ENCODE data around the gene ZNF195. TPM values are rescaled to one million over a fixed set of nuclear protein-coding genes. Genes with fewer than 3 reads are reported as not detected.
"Not testable (repeated sequence)": the region's sequence is repeated elsewhere in the genome, so short reads cannot be mapped to it uniquely, and the experiment has no call there.

ZNF195 gene
- polyA plus RNA-seq, 1 of the 3 experiments (the other 2 are of a cell fraction): 13.2 TPM

DNA sequence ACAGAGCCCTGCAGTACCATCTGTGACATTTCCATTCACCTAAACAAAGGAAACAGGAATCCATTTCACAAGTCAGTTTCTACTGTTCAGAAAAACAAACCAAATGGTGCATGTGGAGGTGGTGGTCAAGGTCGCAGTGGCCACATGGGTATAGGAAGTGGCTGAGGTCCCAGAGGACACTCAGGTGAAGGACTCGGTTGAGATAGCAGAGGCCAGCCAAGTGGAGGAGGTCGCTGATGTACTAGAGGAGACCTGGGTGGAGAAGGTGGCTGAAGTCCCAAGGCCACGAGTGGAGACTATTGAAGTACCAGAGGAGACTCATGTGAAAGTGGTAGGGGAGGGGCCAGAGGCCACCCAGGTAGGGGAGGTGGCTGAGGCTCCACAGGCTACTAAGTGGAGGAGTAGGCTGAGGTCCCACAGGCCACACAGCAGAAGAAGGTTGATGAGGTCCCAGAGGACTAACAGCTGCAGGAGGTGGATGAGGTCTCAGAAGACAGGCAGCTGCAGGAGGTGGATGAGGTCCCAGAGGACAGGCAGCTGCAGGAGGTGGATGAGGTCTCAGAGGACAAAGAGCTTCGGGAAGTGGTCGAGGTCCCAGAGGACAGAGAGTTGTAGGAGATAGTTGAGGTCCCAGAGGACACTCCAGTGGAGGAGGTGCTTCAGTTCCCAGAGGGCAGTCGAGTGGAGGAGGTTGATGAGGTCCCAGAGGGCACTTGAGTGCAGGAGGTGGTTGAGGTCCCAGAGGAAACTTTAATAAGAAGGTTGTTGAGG is 40.2 kb downstream of the ZNF195 start:
- no peak overlapping the region for H3K9ac ChIP-seq
- H3K4me2 ChIP-seq: no peak overlapping the region
- H3K4me3 ChIP-seq (ENCODE audit: low read depth in 2 of 2, low read length in 1 of 2): no peak overlapping the region
- H3K36me3 ChIP-seq (replicated peaks in 1 of 2; ENCODE audit: control insufficient read depth in 1 of 2, insufficient read depth in 2 of 2, low read length in 1 of 2): no peaks in the 10 kb centered on the region
- TF ChIP-seq, protein P1, sequence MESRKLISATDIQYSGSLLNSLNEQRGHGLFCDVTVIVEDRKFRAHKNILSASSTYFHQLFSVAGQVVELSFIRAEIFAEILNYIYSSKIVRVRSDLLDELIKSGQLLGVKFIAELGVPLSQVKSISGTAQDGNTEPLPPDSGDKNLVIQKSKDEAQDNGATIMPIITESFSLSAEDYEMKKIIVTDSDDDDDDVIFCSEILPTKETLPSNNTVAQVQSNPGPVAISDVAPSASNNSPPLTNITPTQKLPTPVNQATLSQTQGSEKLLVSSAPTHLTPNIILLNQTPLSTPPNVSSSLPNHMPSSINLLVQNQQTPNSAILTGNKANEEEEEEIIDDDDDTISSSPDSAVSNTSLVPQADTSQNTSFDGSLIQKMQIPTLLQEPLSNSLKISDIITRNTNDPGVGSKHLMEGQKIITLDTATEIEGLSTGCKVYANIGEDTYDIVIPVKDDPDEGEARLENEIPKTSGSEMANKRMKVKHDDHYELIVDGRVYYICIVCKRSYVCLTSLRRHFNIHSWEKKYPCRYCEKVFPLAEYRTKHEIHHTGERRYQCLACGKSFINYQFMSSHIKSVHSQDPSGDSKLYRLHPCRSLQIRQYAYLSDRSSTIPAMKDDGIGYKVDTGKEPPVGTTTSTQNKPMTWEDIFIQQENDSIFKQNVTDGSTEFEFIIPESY (IDR thresholded peaks at IDR 0.05; ENCODE audit: borderline replicate concordance, low read depth): no peak
- TF ChIP-seq ELF1 (IDR thresholded peaks at IDR 0.05) (no peak), RFX5 (IDR thresholded peaks at IDR 0.05; ENCODE audit: low read length) (no peak), SMC3 (IDR thresholded peaks at IDR 0.05; ENCODE audit: low read depth, low read length) (no peak), POLR2AphosphoS5 (IDR thresholded peaks at IDR 0.05; ENCODE audit: low read depth, low read length) (no peak), FOXM1 (IDR thresholded peaks at IDR 0.05; ENCODE audit: low read depth) (no peak), RCOR1 (IDR thresholded peaks at IDR 0.05; ENCODE audit: low read length) (no peak), FOSL2 (IDR thresholded peaks at IDR 0.05; ENCODE audit: borderline replicate concordance, low read depth) (no peak), FOXJ3 (CRISPR knock-in tag; IDR thresholded peaks at IDR 0.05) (no peak)
- TF ChIP-seq, protein P2, sequence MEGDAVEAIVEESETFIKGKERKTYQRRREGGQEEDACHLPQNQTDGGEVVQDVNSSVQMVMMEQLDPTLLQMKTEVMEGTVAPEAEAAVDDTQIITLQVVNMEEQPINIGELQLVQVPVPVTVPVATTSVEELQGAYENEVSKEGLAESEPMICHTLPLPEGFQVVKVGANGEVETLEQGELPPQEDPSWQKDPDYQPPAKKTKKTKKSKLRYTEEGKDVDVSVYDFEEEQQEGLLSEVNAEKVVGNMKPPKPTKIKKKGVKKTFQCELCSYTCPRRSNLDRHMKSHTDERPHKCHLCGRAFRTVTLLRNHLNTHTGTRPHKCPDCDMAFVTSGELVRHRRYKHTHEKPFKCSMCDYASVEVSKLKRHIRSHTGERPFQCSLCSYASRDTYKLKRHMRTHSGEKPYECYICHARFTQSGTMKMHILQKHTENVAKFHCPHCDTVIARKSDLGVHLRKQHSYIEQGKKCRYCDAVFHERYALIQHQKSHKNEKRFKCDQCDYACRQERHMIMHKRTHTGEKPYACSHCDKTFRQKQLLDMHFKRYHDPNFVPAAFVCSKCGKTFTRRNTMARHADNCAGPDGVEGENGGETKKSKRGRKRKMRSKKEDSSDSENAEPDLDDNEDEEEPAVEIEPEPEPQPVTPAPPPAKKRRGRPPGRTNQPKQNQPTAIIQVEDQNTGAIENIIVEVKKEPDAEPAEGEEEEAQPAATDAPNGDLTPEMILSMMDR (IDR thresholded peaks at IDR 0.05): no peak
- ChIA-PET CTCF (interaction anchor here (3.9 to 4.3 kb wide), 3 partner anchors 39 to 80 kb away, joined by 33 to 156 read pairs (median 88); partner anchors contain the start of gene ZNF195), POLR2A (no interaction called here)
- H3K9me3 ChIP-seq: no peaks in the 10 kb centered on the region
- H3K27ac ChIP-seq (ENCODE audit: low read depth in 2 of 2, low read length in 1 of 2): no peak overlapping the region
- H3F3A ChIP-seq (replicated peaks; ENCODE audit: insufficient read depth): no peaks in the 10 kb centered on the region
- H3K27me3 ChIP-seq (ENCODE audit: insufficient read depth): no peaks in the 10 kb centered on the region
- no peak for DNase-seq
- 16% methylated on average over 7 of the region's 7 CpGs for WGBS (ENCODE audit: low lambda C conversion rate)
- no peak overlapping the region for H2AFZ ChIP-seq (ENCODE audit: low read depth)
- H3K9me2 ChIP-seq: no peaks in the 10 kb centered on the region
- H3K4me1 ChIP-seq (ENCODE audit: control insufficient read depth in 1 of 2, insufficient read depth in 2 of 2, low read depth in 1 of 2, low read length in 1 of 2): no peaks in the 10 kb centered on the region
- H3K79me2 ChIP-seq (ENCODE audit: insufficient read depth): no peaks in the 10 kb centered on the region
- H4K20me1 ChIP-seq (ENCODE audit: insufficient read depth): no peaks in the 10 kb centered on the region

DNA sequence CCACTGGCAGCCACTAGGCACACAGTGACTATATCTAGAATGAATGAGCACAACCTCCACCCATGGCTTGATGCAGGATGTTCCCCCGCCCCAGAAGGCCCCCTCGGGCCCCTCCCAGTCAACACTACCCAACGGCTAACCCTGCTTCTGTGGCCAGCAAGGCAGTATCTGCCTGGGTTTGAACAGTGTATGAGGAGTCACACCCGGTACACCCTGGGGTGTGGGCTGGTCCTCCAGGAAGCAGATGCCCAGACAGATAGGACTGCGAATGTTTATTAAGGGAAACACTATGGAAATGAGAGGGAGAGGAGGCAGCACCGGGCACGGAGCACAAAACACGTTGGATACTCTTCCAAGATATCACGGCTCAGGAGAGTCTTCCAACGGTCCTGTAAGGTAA is 42.5 kb downstream of the ZNF195 start:
- H3K4me3 ChIP-seq (ENCODE audit: low read depth in 2 of 2, low read length in 1 of 2); H3K27me3 ChIP-seq (ENCODE audit: insufficient read depth); H3F3A ChIP-seq (replicated peaks; ENCODE audit: insufficient read depth); H2AFZ ChIP-seq (ENCODE audit: low read depth); H3K4me2 ChIP-seq; H4K20me1 ChIP-seq (ENCODE audit: insufficient read depth); H3K9me3 ChIP-seq; POLR2A ChIA-PET; H3K4me1 ChIP-seq (ENCODE audit: control insufficient read depth in 1 of 2, insufficient read depth in 2 of 2, low read depth in 1 of 2, low read length in 1 of 2); H3K9me2 ChIP-seq; H3K79me2 ChIP-seq (ENCODE audit: insufficient read depth); DNase-seq; H3K9ac ChIP-seq; H3K27ac ChIP-seq (ENCODE audit: low read depth in 2 of 2, low read length in 1 of 2); H3K36me3 ChIP-seq (replicated peaks in 1 of 2; ENCODE audit: control insufficient read depth in 1 of 2, insufficient read depth in 2 of 2, low read length in 1 of 2): not testable (repeated sequence)
- no CpG with 5 or more reads among the region's 10 CpGs for WGBS (ENCODE audit: low lambda C conversion rate)
- CTCF ChIA-PET: interaction anchor here (1.2 kb wide), 1 partner anchor 72 kb away, joined by 5 read pairs; no protein-coding TSS in a partner anchor

DNA sequence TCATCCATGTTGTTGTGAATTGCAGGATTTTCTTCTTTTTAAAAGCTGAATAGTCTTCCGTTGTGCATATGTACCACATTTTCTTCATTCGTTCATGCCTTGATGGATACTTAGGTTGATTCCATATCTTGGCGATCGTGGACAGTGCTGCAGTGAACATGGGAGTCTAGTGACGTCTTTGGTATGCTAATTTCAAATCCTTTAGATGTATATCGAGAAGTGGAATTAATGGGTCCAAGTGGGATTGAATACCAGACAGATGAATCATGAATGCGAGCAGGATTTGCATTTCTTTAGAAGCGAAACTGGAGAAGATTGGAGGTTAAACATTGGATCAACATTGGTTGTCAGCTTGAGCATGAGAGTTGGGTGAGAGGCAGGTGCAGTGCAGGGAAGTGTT is 45.8 kb downstream of the ZNF195 start:
- WGBS (ENCODE audit: low lambda C conversion rate): no CpG with 5 or more reads among the region's 8 CpGs

DNA sequence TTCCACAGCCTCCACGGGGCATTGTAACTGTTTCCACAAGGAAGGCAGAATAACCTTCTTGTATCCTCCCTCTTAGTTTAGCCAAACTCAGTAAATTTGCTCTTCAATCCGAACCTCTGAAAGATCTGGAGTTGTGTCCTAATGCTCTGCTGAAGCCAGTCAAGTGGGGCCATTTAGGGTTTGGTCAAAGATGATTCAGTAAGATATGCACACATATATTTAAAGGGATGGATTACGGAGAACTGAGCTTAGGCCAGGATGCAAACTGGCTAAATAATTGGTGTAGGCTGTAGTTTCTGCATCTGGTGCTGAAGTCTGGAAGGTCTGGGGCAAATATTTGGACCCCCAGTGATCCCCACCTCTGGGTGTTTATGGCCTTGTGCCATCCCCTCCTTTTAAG is 47.9 kb downstream of the ZNF195 start:
- H3K9me3 ChIP-seq; H3K9ac ChIP-seq; H3F3A ChIP-seq (replicated peaks; ENCODE audit: insufficient read depth); H3K27ac ChIP-seq (ENCODE audit: low read depth in 2 of 2, low read length in 1 of 2); H2AFZ ChIP-seq (ENCODE audit: low read depth); H3K4me2 ChIP-seq; H3K36me3 ChIP-seq (replicated peaks in 1 of 2; ENCODE audit: control insufficient read depth in 1 of 2, insufficient read depth in 2 of 2, low read length in 1 of 2); H4K20me1 ChIP-seq (ENCODE audit: insufficient read depth); H3K79me2 ChIP-seq (ENCODE audit: insufficient read depth); CTCF ChIA-PET; H3K4me3 ChIP-seq (ENCODE audit: low read depth in 2 of 2, low read length in 1 of 2); POLR2A ChIA-PET; H3K27me3 ChIP-seq (ENCODE audit: insufficient read depth); H3K4me1 ChIP-seq (ENCODE audit: control insufficient read depth in 1 of 2, insufficient read depth in 2 of 2, low read depth in 1 of 2, low read length in 1 of 2); DNase-seq; H3K9me2 ChIP-seq: not testable (repeated sequence)
- no CpG with 5 or more reads among the region's 3 CpGs for WGBS (ENCODE audit: low lambda C conversion rate)

More for the DNA sequence above, 45.8 kb downstream of the ZNF195 start:
- POLR2A ChIA-PET; CTCF ChIA-PET; H3K27me3 ChIP-seq (ENCODE audit: insufficient read depth); H3K9ac ChIP-seq; DNase-seq; H3K9me2 ChIP-seq; H2AFZ ChIP-seq (ENCODE audit: low read depth); H3K4me3 ChIP-seq (ENCODE audit: low read depth in 2 of 2, low read length in 1 of 2); H3K27ac ChIP-seq (ENCODE audit: low read depth in 2 of 2, low read length in 1 of 2); H3K36me3 ChIP-seq (replicated peaks in 1 of 2; ENCODE audit: control insufficient read depth in 1 of 2, insufficient read depth in 2 of 2, low read length in 1 of 2); H3F3A ChIP-seq (replicated peaks; ENCODE audit: insufficient read depth); H3K79me2 ChIP-seq (ENCODE audit: insufficient read depth); H3K4me2 ChIP-seq; H3K9me3 ChIP-seq; H3K4me1 ChIP-seq (ENCODE audit: control insufficient read depth in 1 of 2, insufficient read depth in 2 of 2, low read depth in 1 of 2, low read length in 1 of 2); H4K20me1 ChIP-seq (ENCODE audit: insufficient read depth): not testable (repeated sequence)

Measured in SK-N-SH (cell line).